GM18873 (cell line): ENCODE results near the gene PID1.

Experiments
- ATAC-seq: cut with Tn5 transposase; IDR thresholded peaks from one replicate; pipeline ENCODE4 v1.9.1; 2021; ENCODE audit warnings: mild to moderate bottlenecking, moderate library complexity, moderate number of reproducible peaks; ENCODE audit not compliant: unreplicated experiment, low FRiP score

The PID1 gene

GRCh38 chr2:229044581-229044980 is 226.5 kb downstream of the PID1 start:
- no peak for ATAC-seq

GRCh38 chr2:229043681-229044080 is 227.4 kb downstream of the PID1 start:
- ATAC-seq = no peak

GRCh38 chr2:229042349-229042748 is 228.7 kb downstream of the PID1 start:
- ATAC-seq = no peak

- no peak for ATAC-seq
Observed at GRCh38 chr2:229041691-229042090, 229.4 kb downstream of the PID1 start.

GRCh38 chr2:229037621-229038020 is 233.5 kb downstream of the PID1 start:
- ATAC-seq = no peak

GRCh38 chr2:229033816-229034215 is 237.3 kb downstream of the PID1 start:
- no peak for ATAC-seq

GRCh38 chr2:229032608-229033234 is 238.4 kb downstream of the PID1 start:
- no peak for ATAC-seq

- no peak for ATAC-seq
Observed at GRCh38 chr2:229027353-229028105, 243.6 kb downstream of the PID1 start.

- ATAC-seq = no peak
Observed at GRCh38 chr2:229025653-229026052, 245.4 kb downstream of the PID1 start.

- ATAC-seq = no peak
Observed at GRCh38 chr2:229022652-229023051, 248.4 kb downstream of the PID1 start.

- no peak for ATAC-seq
Observed at GRCh38 chr2:229022071-229022470, 249.0 kb downstream of the PID1 start.

GRCh38 chr2:229009816-229010215 is 261.3 kb downstream of the PID1 start:
- ATAC-seq = no peak

- ATAC-seq = no peak
Observed at GRCh38 chr2:229003256-229003655, 267.8 kb downstream of the PID1 start.

- no peak for ATAC-seq
Observed at GRCh38 chr2:229001196-229001595, 269.9 kb downstream of the PID1 start.

GRCh38 chr2:228999326-228999725 is 271.8 kb downstream of the PID1 start:
- ATAC-seq = no peak

- no peak for ATAC-seq
Observed at GRCh38 chr2:228988786-228989185, 282.3 kb downstream of the PID1 start.

- no peak for ATAC-seq
Observed at GRCh38 chr2:228987441-228988155, 283.5 kb downstream of the PID1 start.

- no peak for ATAC-seq
Observed at GRCh38 chr2:228986961-228987360, 284.1 kb downstream of the PID1 start.

- no peak for ATAC-seq
Observed at GRCh38 chr2:228983700-228984099, 287.4 kb downstream of the PID1 start.

GRCh38 chr2:228974169-228974568 is 296.9 kb downstream of the PID1 start:
- ATAC-seq = no peak
